ENCODE measurements around the gene GPS2.

GPS2 gene

DNA sequence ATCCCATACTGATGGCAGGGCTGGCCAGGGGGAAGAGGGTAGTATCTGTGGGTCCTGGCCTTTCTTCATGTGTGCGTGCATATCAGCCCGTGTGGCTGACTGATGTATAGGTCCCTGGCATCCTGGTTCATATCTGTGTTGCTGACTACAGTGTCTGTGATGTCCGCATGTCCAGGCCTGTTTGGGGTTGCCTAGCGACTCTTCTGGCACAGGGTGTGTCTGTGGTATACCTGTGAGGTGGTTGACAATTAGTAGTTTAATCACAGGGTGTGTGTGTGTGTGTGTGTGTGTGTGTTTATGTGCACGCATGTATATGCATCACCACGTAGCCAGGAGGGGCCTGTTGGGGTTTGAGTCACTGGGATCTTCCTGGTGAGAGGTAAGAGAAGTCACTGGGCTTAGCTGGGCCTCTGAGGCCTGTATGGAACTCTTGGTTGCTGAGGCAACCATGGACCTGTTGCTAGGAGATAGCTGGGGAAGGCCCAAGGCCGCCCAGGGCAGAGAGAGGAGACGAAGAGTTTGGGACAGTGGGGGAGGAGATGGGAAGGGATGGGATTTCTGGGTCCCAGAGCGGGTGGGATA is 39.2 kb upstream of the GPS2 start:
- H4K20me1 ChIP-seq, result peaks cover 0 to 41% (median 7%) of the 10 kb centered on the region in 11 experiments; a peak in 7 of 22 replicates
- no peaks in the 10 kb centered on the region for H3K36me3 ChIP-seq
- no peaks in the 10 kb centered on the region for H3K9me3 ChIP-seq (replicated peaks in 1 of 11)
- no peak overlapping the region for H3K27ac ChIP-seq
- peak overlapping the region in 2 of 11 experiments; percentile 81 to 82; a peak in 2 of 22 replicates for H3K9ac ChIP-seq
- H3K4me1 ChIP-seq, result peaks cover 39 to 62% (median 53%) of the 10 kb centered on the region in 10 experiments
- no peaks in the 10 kb centered on the region for H3K27me3 ChIP-seq
- H3K4me2 ChIP-seq, result peak overlapping the region in 10 of 11 experiments; percentile 6 to 99 (median 96); a peak in 15 of 22 replicates
- H3K4me3 ChIP-seq, result no peak overlapping the region
- TF ChIP-seq Cebpa-rat (IDR thresholded peaks at IDR 0.05), result no peak

- Histone ChIP-seq H4K20me1 (peaks cover 0 to 54% (median 7%) of the 10 kb centered on the region in 11 experiments; a peak in 8 of 22 replicates), H3K9me3 (replicated peaks in 1 of 11) (no peaks in the 10 kb centered on the region), H3K9ac (peak overlapping the region; percentile 71 to 85 (median 82); a peak in 19 of 22 replicates), H3K27me3 (no peaks in the 10 kb centered on the region), H3K36me3 (peaks cover 0 to 9% (median 7%) of the 10 kb centered on the region in 11 experiments; a peak in 12 of 22 replicates), H3K4me1 (peaks cover 39 to 67% (median 54%) of the 10 kb centered on the region in 10 experiments), H3K4me3 (peak overlapping the region; percentile 66 to 87 (median 79); a peak in 19 of 20 replicates), H3K27ac (peak overlapping the region in 1 of 11 experiments; percentile 71; a peak in 1 of 22 replicates), H3K4me2 (peak overlapping the region; percentile 92 to 100 (median 99))
- no peak for TF ChIP-seq Cebpa-rat (IDR thresholded peaks at IDR 0.05)
Measured at GRCh38 chr17:7352910-7353635, 37.9 kb upstream of the GPS2 start.

DNA sequence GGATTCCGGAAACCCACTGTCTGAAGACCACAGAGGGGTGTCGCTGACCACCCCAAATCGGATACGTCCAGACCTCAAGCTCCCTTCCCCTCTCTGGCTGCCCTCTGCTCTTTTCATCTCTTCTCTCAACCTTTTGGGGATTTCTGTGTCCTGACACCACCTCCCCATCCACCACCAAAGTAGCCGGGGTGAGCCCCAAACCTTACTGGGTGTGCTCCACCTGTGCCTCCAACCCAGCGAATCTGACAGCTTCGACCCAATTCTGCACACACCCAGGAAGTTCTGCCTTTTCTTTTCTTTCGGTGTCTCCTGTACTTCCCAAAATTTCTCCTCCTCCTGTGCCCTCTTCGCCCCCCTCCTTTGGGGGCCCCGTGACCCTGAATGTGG is 37.3 kb upstream of the GPS2 start:
- H3K27ac ChIP-seq, result peak overlapping the region; percentile 34 to 79 (median 74); a peak in 21 of 22 replicates
- H3K4me3 ChIP-seq, result peak overlapping the region; percentile 66 to 87 (median 79)

GRCh38 chr17:7351665-7352502 is 36.7 kb upstream of the GPS2 start, which contains the start of gene KCTD11:
Gene KCTD11, plus strand, starts transcription at chr17:7352162.
- Histone ChIP-seq H3K27ac (peak within 1 kb of the TSS; percentile 46 to 79 (median 74); a peak in 21 of 22 replicates), H3K27me3 (no peaks in the 10 kb centered on the region), H3K36me3 (peaks cover 0 to 21% (median 17%) of the 10 kb centered on the region in 11 experiments; a peak in 16 of 22 replicates), H3K4me1 (peaks cover 39 to 67% (median 54%) of the 10 kb centered on the region in 10 experiments), H4K20me1 (peaks cover 0 to 65% (median 7%) of the 10 kb centered on the region in 11 experiments; a peak in 8 of 22 replicates), H3K4me3 (peak within 1 kb of the TSS; percentile 66 to 87 (median 79)), H3K9me3 (replicated peaks in 1 of 11) (no peaks in the 10 kb centered on the region), H3K9ac (peak within 1 kb of the TSS; percentile 71 to 85 (median 82)), H3K4me2 (peak within 1 kb of the TSS; percentile 92 to 100 (median 99))
- no peak for TF ChIP-seq Cebpa-rat (IDR thresholded peaks at IDR 0.05)

More for the DNA sequence above, 37.3 kb upstream of the GPS2 start:
- Histone ChIP-seq H3K36me3 (peaks cover 0 to 15% (median 11%) of the 10 kb centered on the region in 11 experiments; a peak in 13 of 22 replicates), H3K27me3 (no peaks in the 10 kb centered on the region), H3K4me1 (peaks cover 39 to 67% (median 54%) of the 10 kb centered on the region in 10 experiments), H3K9ac (peak overlapping the region; percentile 71 to 85 (median 82)), H4K20me1 (peaks cover 0 to 59% (median 7%) of the 10 kb centered on the region in 11 experiments; a peak in 8 of 22 replicates), H3K4me2 (peak overlapping the region; percentile 92 to 100 (median 99)), H3K9me3 (replicated peaks in 1 of 11) (no peaks in the 10 kb centered on the region)
- TF ChIP-seq Cebpa-rat (IDR thresholded peaks at IDR 0.05), result no peak

DNA sequence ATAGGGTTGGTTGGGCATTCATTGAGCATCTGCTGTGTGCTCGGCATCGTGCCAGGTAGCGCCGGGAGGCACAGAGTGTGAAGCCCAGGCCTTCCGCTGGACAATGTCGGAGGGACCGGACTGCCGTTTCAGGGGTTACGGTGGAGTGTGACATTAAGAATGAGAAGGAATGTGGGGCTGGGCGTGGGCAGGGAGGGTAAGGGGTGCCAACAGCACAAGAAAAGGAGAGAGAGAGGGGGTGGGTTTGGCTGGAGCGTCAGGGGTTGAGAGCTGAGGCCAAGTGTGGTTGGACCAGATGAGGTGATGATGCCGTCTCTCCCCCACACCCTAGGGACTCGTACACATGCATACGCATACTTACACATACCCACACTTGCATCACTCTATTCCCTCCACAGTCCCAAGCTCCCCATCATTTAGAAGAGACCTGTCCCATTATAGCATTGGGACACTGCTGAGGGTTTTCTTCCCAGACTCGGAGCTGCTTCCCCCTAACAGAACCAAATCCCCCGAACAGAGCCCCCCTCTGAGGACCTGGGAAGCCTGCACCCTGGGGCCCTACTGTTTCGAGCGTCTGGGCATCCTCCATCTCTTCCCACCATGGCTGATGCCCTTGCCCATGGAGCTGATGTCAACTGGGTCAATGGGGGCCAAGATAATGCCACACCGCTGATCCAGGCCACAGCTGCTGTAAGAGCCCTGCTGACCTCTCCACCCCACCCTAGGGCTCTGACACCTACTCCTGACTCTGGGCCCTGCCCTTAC is 33.5 kb upstream of the GPS2 start:
- H3K9me3 ChIP-seq (replicated peaks in 1 of 11), result no peaks in the 10 kb centered on the region
- no peak overlapping the region for H3K27ac ChIP-seq
- H4K20me1 ChIP-seq, result peaks cover 0 to 74% (median 1%) of the 10 kb centered on the region in 11 experiments; a peak in 8 of 22 replicates

DNA sequence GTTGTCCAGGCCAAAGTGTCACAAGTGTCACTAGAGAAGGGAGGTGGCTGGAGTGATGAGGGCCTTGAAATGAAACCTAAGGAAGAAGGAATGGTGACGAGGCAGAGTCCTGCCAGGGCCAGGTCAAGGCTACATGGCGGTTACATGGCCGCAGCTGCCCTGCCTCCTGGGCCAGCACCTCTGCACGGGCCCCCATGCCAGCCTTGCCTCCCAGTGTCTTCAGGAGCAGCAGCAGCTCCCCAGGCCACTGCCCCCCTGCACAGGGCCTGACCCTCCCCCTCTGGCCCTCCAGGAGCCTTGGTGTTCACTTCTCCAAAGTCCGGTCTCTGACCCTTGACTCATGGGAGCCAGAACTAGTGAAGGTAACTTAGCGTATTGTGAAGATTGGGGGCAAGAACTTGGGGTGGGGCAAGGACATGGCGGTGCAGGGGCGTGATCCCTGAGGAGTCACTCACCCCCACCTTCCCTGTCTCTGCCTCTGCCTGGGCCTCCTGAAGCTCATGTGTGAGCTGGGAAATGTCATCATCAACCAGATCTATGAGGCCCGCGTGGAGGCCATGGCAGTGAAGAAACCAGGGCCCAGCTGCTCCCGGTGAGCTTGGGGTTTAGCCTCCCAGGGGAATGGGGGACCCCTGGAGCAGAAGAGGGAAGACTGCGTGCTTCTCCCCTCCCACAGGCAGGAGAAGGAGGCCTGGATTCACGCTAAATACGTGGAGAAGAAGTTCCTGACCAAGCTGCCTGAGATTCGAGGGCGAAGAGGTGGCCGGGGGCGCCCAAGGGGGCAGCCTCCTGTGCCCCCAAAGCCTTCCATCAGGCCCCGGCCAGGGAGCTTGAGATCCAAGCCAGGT is 32.7 kb upstream of the GPS2 start:
- peaks cover 0 to 51% (median 36%) of the 10 kb centered on the region in 11 experiments; a peak in 16 of 22 replicates for H3K36me3 ChIP-seq
- H3K4me1 ChIP-seq, result peaks cover 22 to 42% (median 28%) of the 10 kb centered on the region in 10 experiments
- H3K9me3 ChIP-seq (replicated peaks in 1 of 11), result no peaks in the 10 kb centered on the region
- no peak overlapping the region for H3K4me2 ChIP-seq
- peaks cover 0 to 73% (median 0%) of the 10 kb centered on the region in 11 experiments; a peak in 8 of 22 replicates for H4K20me1 ChIP-seq
- no peak for TF ChIP-seq Cebpa-rat (IDR thresholded peaks at IDR 0.05)
- H3K27ac ChIP-seq, result no peak overlapping the region
- H3K9ac ChIP-seq, result peak overlapping the region in 5 of 11 experiments; percentile 8 to 24 (median 15); a peak in 6 of 22 replicates
- no peak overlapping the region for H3K4me3 ChIP-seq
- H3K27me3 ChIP-seq, result no peaks in the 10 kb centered on the region

More for the DNA sequence above, 33.5 kb upstream of the GPS2 start:
- peak overlapping the region in 2 of 11 experiments; percentile 13 to 15; a peak in 3 of 22 replicates for H3K9ac ChIP-seq
- H3K4me3 ChIP-seq, result no peak overlapping the region
- peaks cover 30 to 42% (median 35%) of the 10 kb centered on the region in 10 experiments for H3K4me1 ChIP-seq
- H3K4me2 ChIP-seq, result 0 out of 22 replicates have a peak overlapping the region, but pooled peaks of 1 of the 11 experiments have one; percentile 75
- no peak for TF ChIP-seq Cebpa-rat (IDR thresholded peaks at IDR 0.05)
- H3K36me3 ChIP-seq, result peaks cover 0 to 43% (median 30%) of the 10 kb centered on the region in 11 experiments; a peak in 16 of 22 replicates
- no peaks in the 10 kb centered on the region for H3K27me3 ChIP-seq

Data from BLaER1 treated with 17β-estradiol and CSF1 and Interleukin-3, amounts not matched to agents 10 nM and 100 nM (cell line).